Activated CD4-positive, alpha-beta T cell treated with anti-CD3 and anti-CD28 coated beads for 24 hours (primary cell): ENCODE data around the gene ZNF827.

Source experiments
- DNase-seq, 2 donors: peaks; one replicate each; pipeline ENCODE4 v3.0.0-alpha.2; 2020; ENCODE audit warnings: low read depth in 2 of 2

ZNF827 gene

GRCh38 chr4:145804116-145804515, 134.5 kb downstream of the ZNF827 start:
- DNase-seq = no peak

GRCh38 chr4:145799223-145799622, 139.4 kb downstream of the ZNF827 start:
- DNase-seq = no peak

GRCh38 chr4:145797278-145797677, 141.3 kb downstream of the ZNF827 start:
- DNase-seq = no peak

GRCh38 chr4:145796346-145796745, 142.3 kb downstream of the ZNF827 start:
- DNase-seq = no peak

- no peak for DNase-seq
These were observed 143.1 kb downstream of the ZNF827 start for GRCh38 chr4:145795521-145795920.

- no peak for DNase-seq
These were observed 146.2 kb downstream of the ZNF827 start for GRCh38 chr4:145792429-145792828.

GRCh38 chr4:145791988-145792387, 146.6 kb downstream of the ZNF827 start:
- no peak for DNase-seq

GRCh38 chr4:145788755-145789154, 149.9 kb downstream of the ZNF827 start:
- DNase-seq = no peak

GRCh38 chr4:145786830-145787229, 151.8 kb downstream of the ZNF827 start:
- DNase-seq = no peak

GRCh38 chr4:145786261-145786660, 152.4 kb downstream of the ZNF827 start:
- no peak for DNase-seq

GRCh38 chr4:145785391-145786008, 153.1 kb downstream of the ZNF827 start:
- DNase-seq = no peak

GRCh38 chr4:145784036-145784435, 154.6 kb downstream of the ZNF827 start:
- DNase-seq = no peak

- no peak for DNase-seq
These were observed 155.9 kb downstream of the ZNF827 start for GRCh38 chr4:145782756-145783155.

- DNase-seq = no peak
These were observed 157.3 kb downstream of the ZNF827 start for GRCh38 chr4:145781351-145781750.

GRCh38 chr4:145779319-145779801, 159.3 kb downstream of the ZNF827 start:
- no peak for DNase-seq

GRCh38 chr4:145776208-145776607, 162.4 kb downstream of the ZNF827 start:
- no peak for DNase-seq

GRCh38 chr4:145775406-145775805, 163.2 kb downstream of the ZNF827 start:
- no peak for DNase-seq

GRCh38 chr4:145774473-145774872, 164.2 kb downstream of the ZNF827 start:
- DNase-seq = no peak

- DNase-seq = no peak
These were observed 164.9 kb downstream of the ZNF827 start for GRCh38 chr4:145773581-145774234.

GRCh38 chr4:145772347-145772746, 166.3 kb downstream of the ZNF827 start:
- no peak for DNase-seq

GRCh38 chr4:145770124-145770523, 168.5 kb downstream of the ZNF827 start:
- no peak for DNase-seq

- no peak for DNase-seq
These were observed 169.1 kb downstream of the ZNF827 start for GRCh38 chr4:145769450-145770037.

GRCh38 chr4:145766273-145766672, 172.3 kb downstream of the ZNF827 start:
- DNase-seq = no peak
